Loucy (cell line): Measurements from ENCODE around the gene MOV10.
"Not testable (repeated sequence)": the region's sequence is repeated elsewhere in the genome, so short reads cannot be mapped to it uniquely, and the experiment has no call there.

Source experiments
- H2AFZ ChIP-seq: fragments of 200-600 bp; sonication (generic); 2 replicates; pipeline ENCODE4 v1.6.0; 2016; ENCODE audit warnings: antibody characterized with exemption, mild to moderate bottlenecking, low read length, moderate library complexity
- H3F3A ChIP-seq: fragments of 200-600 bp; 2 replicates; pipeline ENCODE4 v1.6.0; 2016; ENCODE audit warnings: antibody characterized with exemption, low read depth, mild to moderate bottlenecking
- H3K27me3 ChIP-seq: fragments of 200-600 bp; sonication (generic); 2 replicates; pipeline ENCODE4 v1.6.1; 2014; ENCODE audit warnings: low read length, mild to moderate bottlenecking; ENCODE audit not compliant: insufficient read depth, poor library complexity, severe bottlenecking
- H3K36me3 ChIP-seq: fragments of 200-600 bp; sonication (generic); 2 replicates; pipeline ENCODE4 v1.6.1; 2016; ENCODE audit warnings: low read length; ENCODE audit not compliant: insufficient read depth
- H3K4me1 ChIP-seq: fragments of 200-600 bp; sonication (generic); 2 replicates; pipeline ENCODE4 v1.5.1; 2014; ENCODE audit warnings: low read length, mild to moderate bottlenecking; ENCODE audit not compliant: insufficient read depth, poor library complexity, severe bottlenecking
- H3K4me2 ChIP-seq: fragments of 200-600 bp; sonication (generic); 2 replicates; pipeline ENCODE4 v1.6.0; 2014; ENCODE audit warnings: antibody characterized with exemption, low read length, low read depth, mild to moderate bottlenecking; ENCODE audit not compliant: poor library complexity, severe bottlenecking
- H3K4me3 ChIP-seq: fragments of 200-600 bp; sonication (generic); 2 replicates; pipeline ENCODE4 v1.5.1; 2014; ENCODE audit warnings: low read length, mild to moderate bottlenecking, mixed read lengths; ENCODE audit not compliant: poor library complexity, severe bottlenecking
- H3K79me2 ChIP-seq: fragments of 200-600 bp; sonication (generic); 2 replicates; pipeline ENCODE4 v1.6.1; 2014; ENCODE audit warnings: low read length; ENCODE audit not compliant: insufficient read depth
- H3K9ac ChIP-seq: fragments of 200-600 bp; sonication (generic); 2 replicates; pipeline ENCODE4 v1.6.0; 2014; ENCODE audit warnings: mild to moderate bottlenecking, low read depth, low read length, moderate library complexity; ENCODE audit not compliant: poor library complexity, severe bottlenecking
- H3K9me2 ChIP-seq: fragments of 200-600 bp; sonication (generic); replicated peaks from 2 replicates; pipeline ENCODE4 v1.6.1; 2016; ENCODE audit warnings: low read depth, low read length, mixed read lengths
- H3K9me3 ChIP-seq: fragments of 200-600 bp; sonication (generic); 2 replicates; pipeline ENCODE4 v1.6.1; 2014; ENCODE audit warnings: mild to moderate bottlenecking, antibody characterized with exemption, low read length, low read depth; ENCODE audit not compliant: insufficient read depth
- H4K20me1 ChIP-seq: fragments of 200-600 bp; sonication (generic); 2 replicates; pipeline ENCODE4 v1.6.0; 2014; ENCODE audit warnings: antibody characterized with exemption, low read length, mild to moderate bottlenecking; ENCODE audit not compliant: insufficient read depth, poor library complexity, severe bottlenecking
- CTCF ChIP-seq: fragments of 200-600 bp; sonication (generic); conservative IDR thresholded peaks from 2 replicates; pipeline ENCODE4 v1.5.1; 2014; ENCODE audit warnings: mild to moderate bottlenecking, antibody characterized with exemption, low read length
- EZH2phosphoT487 ChIP-seq: fragments of 200-600 bp; IDR thresholded peaks from 2 replicates; pipeline ENCODE4 v1.6.1; 2018; ENCODE audit warnings: antibody characterized with exemption, mild to moderate bottlenecking, moderate library complexity, borderline replicate concordance

MOV10 gene

GRCh38 chr1:112727716-112728115, 53.3 kb downstream of the MOV10 start:
- no peak overlapping the region for H3K4me2 ChIP-seq
- no peaks in the 10 kb centered on the region for H3K36me3 ChIP-seq
- no peaks in the 10 kb centered on the region for H4K20me1 ChIP-seq
- no peak overlapping the region for H3K9ac ChIP-seq
- no peaks in the 10 kb centered on the region for H3K4me1 ChIP-seq
- H3K79me2 ChIP-seq, result no peaks in the 10 kb centered on the region
- no peak overlapping the region for H2AFZ ChIP-seq
- peak; percentile 30 for TF ChIP-seq CTCF
- TF ChIP-seq EZH2phosphoT487, result no peak
- H3K9me2 ChIP-seq, result no peaks in the 10 kb centered on the region
- no peaks in the 10 kb centered on the region for H3K9me3 ChIP-seq
- no peaks in the 10 kb centered on the region for H3F3A ChIP-seq
- H3K27me3 ChIP-seq, result no peaks in the 10 kb centered on the region
- no peak overlapping the region for H3K4me3 ChIP-seq

- not testable (repeated sequence) for H3K9ac ChIP-seq, H3K4me3 ChIP-seq, H3K9me3 ChIP-seq, H3K27me3 ChIP-seq, H3K79me2 ChIP-seq, H2AFZ ChIP-seq, H4K20me1 ChIP-seq, H3K9me2 ChIP-seq, H3F3A ChIP-seq, H3K4me2 ChIP-seq, H3K36me3 ChIP-seq, H3K4me1 ChIP-seq
Observed at GRCh38 chr1:112728306-112728971, 54.0 kb downstream of the MOV10 start.

GRCh38 chr1:112729011-112729410, 54.6 kb downstream of the MOV10 start:
- H3K79me2 ChIP-seq, H3K36me3 ChIP-seq, H3K9ac ChIP-seq, H3K4me1 ChIP-seq, H3K4me2 ChIP-seq, H4K20me1 ChIP-seq, H3F3A ChIP-seq, H3K9me3 ChIP-seq, H3K4me3 ChIP-seq, H3K27me3 ChIP-seq, H2AFZ ChIP-seq, H3K9me2 ChIP-seq: not testable (repeated sequence)

GRCh38 chr1:112729909-112730308, 55.5 kb downstream of the MOV10 start:
- no peak overlapping the region for H2AFZ ChIP-seq
- TF ChIP-seq CTCF, result no peak
- TF ChIP-seq EZH2phosphoT487, result no peak

More at GRCh38 chr1:112729909-112730308, 55.5 kb downstream of the MOV10 start:
- H3K9me2 ChIP-seq, result no peaks in the 10 kb centered on the region
- no peaks in the 10 kb centered on the region for H3K9me3 ChIP-seq
- H3K79me2 ChIP-seq, result no peaks in the 10 kb centered on the region
- no peaks in the 10 kb centered on the region for H3K4me1 ChIP-seq
- no peak overlapping the region for H3K4me3 ChIP-seq
- no peak overlapping the region for H3K4me2 ChIP-seq
- H3K36me3 ChIP-seq, result no peaks in the 10 kb centered on the region
- no peaks in the 10 kb centered on the region for H3K27me3 ChIP-seq
- no peak overlapping the region for H3K9ac ChIP-seq
- no peaks in the 10 kb centered on the region for H4K20me1 ChIP-seq
- H3F3A ChIP-seq, result no peaks in the 10 kb centered on the region
